ENCODE measurements around the gene FAM149B1. TPM values are rescaled to one million over a fixed set of nuclear protein-coding genes. Genes with fewer than 3 reads are reported as not detected.

The FAM149B1 gene
- total and polyA plus RNA-seq, 10 of the 15 experiments (the other 5 are each of a cell fraction or from before 2014, with no cell fraction given): 6.6 to 20.9 (median 11.2) TPM

GRCh38 chr10:73161662-73162061, 6.3 kb upstream of the FAM149B1 start:
- intact Hi-C loops (cut with micrococcal nuclease; ENCODE audit: unreplicated experiment): no loop called here
- H3K27me3 ChIP-seq (replicated peaks in 1 of 2; ENCODE audit: control insufficient read depth in 2 of 2, insufficient read depth in 2 of 2, low read length in 1 of 2): no peaks in the 10 kb centered on the region
- in situ Hi-C loops (cut with MboI): loop anchor here (5.0 to 10.0 kb wide), 2 partner anchors 64 to 797 kb away; partner anchors contain the start of gene P4HA1
- no peak overlapping the region for H3K4me2 ChIP-seq (ENCODE audit: control insufficient read depth, insufficient read depth)
- H3K36me3 ChIP-seq (ENCODE audit: control insufficient read depth in 2 of 2, insufficient read depth in 2 of 2, low read length in 1 of 2): peaks cover 0 to 7% of the 10 kb centered on the region in 2 experiments; a peak in 3 of 4 replicates
- H3K27ac ChIP-seq (ENCODE audit: control insufficient read depth, insufficient read depth): no peak overlapping the region
- FAIRE-seq (no peak), DNase-seq (ENCODE audit: low read depth, low spot score) (no peak), ATAC-seq (peak; percentile 18; the same call in 2 of the 3 replicates)
- TF ChIP-seq ZBTB4 (CRISPR knock-in tag; IDR thresholded peaks at IDR 0.05): no peak
- no peak for TF ChIP-seq POLR2A (IDR thresholded peaks at IDR 0.05; ENCODE audit: low read depth, low read length)
- no peak for TF ChIP-seq SUPT20H (IDR thresholded peaks at IDR 0.05; ENCODE audit: borderline replicate concordance, control insufficient read depth, low read depth, low read length)
- TF ChIP-seq SREBF1 (IDR thresholded peaks at IDR 0.05; ENCODE audit: low read length): no peak
- no peak for TF ChIP-seq BHLHE40 (IDR thresholded peaks at IDR 0.05; ENCODE audit: borderline replicate concordance in 1 of 2, low read depth in 2 of 2, low read length in 1 of 2)
- ChIA-PET POLR2A (interaction anchor here (0.5 to 1.8 kb wide), 3 partner anchors 65 to 161 kb away, joined by 4 to 7 read pairs (median 4); partner anchors contain the start of gene P4HA1), SMC1A (ENCODE audit: uncharacterized antibody, unreplicated experiment) (interaction anchor here (0.7 to 3.2 kb wide), 4 partner anchors 8 to 793 kb away, joined by 3 to 11 read pairs (median 4); no protein-coding TSS in a partner anchor), RAD21 (ENCODE audit: unreplicated experiment) (no interaction called here), CTCF (interaction anchor here (0.8 to 4.2 kb wide), 4 partner anchors 16 to 109 kb away, joined by 3 to 29 read pairs (median 4); partner anchors contain the start of gene P4HA1)
- no TSS peak for BruUV-seq (replicated peaks)
- no peak overlapping the region; the same call in 1 of the 2 replicates for H3K4me3 ChIP-seq
- no peaks in the 10 kb centered on the region; the same call in 2 of the 3 replicates for H3K9me3 ChIP-seq (replicated peaks; ENCODE audit: control insufficient read depth, insufficient read depth, low read length)
- 100% methylated on average over 3 of the region's 3 CpGs for WGBS (ENCODE audit: insufficient coverage, insufficient replicate concordance, low lambda C conversion rate, missing lambda C conversion rate)
- no peaks in the 10 kb centered on the region for H4K20me1 ChIP-seq (ENCODE audit: control insufficient read depth, insufficient read depth)
- H3K9ac ChIP-seq (ENCODE audit: control insufficient read depth, insufficient read depth, low read length): no peak overlapping the region
- peaks cover 45% of the 10 kb centered on the region for H3K79me2 ChIP-seq (ENCODE audit: control insufficient read depth, insufficient read depth, low read length)
- H3K4me1 ChIP-seq (ENCODE audit: control insufficient read depth, insufficient read depth, low read length): no peaks in the 10 kb centered on the region
- no peak overlapping the region for H2AFZ ChIP-seq (ENCODE audit: control insufficient read depth, low read depth, low read length)
